Stimulated activated CD8-positive, alpha-beta memory T cell treated with anti-CD3 and anti-CD28 coated beads, Interleukin-15, amount 100 ng/mL, for 4 hours (primary cell): ENCODE measurements around the gene NFX1.
A peak's percentile ranks its signal among the peaks of the same experiment; 100 is the strongest.

Source experiments
- DNase-seq, 2 donors: peaks; one replicate each; pipeline ENCODE4 v3.0.0-alpha.2; 2020; ENCODE audit warnings: low read depth in 2 of 2

The NFX1 gene

DNA sequence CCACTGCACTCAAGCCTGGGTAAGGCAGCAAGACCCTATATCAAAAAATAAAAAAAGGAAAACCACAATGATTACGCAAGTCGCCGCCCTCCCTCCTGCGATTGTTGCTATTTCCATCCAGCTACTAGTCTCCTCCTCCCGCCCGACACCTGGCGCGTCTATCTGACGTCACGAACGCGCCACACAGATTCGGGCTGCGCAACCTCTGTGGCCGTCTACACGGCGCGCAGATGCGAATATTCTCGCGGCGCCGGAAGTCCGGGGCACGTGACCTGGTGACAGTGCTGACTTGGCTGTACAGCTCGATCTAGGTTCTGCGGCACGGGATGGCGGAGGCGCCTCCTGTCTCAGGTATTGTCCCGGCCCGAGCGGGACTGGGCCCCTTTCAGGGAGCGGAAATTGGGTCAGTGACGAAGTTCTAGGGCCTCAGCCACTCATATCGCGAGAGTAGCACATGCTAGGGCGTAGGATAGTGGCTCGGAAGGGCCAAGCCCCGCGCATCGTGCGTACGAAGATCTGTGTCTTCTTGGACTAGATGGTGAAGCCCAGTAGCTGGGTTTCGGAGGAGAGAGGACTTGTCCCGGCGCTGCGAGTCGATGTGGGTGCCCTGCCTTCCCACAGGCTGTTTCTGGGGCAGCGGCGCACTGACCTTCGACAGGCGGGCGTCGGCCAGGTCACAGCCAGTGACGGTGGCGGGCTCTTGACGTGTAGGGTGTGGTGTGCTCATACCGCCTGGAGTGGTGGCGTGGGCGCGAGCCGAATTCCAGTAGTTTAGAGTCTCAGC is at the start of gene NFX1:
TSS of gene NFX1 (plus strand) at position 270 of the 784 bp plus-strand sequence. CDS start at position 327, 57 bp downstream.
- peak; percentile 98 for DNase-seq

DNA sequence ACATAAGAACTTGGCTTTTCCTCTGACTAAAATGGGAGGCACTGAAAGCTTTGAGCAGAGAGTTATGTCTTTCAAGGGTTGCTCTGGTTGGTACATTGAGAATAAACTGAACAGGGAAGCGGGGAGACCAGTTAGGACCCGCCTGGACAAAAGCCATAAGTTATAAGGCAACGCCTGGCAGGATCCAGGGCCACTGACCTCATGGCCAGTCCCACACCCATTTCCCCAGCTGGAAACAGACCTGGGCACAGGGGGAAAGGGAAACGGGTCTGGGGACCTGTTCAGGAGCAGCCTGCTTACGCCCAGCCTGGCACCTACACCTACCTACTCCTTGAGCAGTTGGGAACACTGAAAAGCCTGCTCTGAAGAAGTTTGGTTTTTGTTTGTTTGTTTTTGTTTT is 49.0 kb upstream of the NFX1 start:
- DNase-seq = no peak

DNA sequence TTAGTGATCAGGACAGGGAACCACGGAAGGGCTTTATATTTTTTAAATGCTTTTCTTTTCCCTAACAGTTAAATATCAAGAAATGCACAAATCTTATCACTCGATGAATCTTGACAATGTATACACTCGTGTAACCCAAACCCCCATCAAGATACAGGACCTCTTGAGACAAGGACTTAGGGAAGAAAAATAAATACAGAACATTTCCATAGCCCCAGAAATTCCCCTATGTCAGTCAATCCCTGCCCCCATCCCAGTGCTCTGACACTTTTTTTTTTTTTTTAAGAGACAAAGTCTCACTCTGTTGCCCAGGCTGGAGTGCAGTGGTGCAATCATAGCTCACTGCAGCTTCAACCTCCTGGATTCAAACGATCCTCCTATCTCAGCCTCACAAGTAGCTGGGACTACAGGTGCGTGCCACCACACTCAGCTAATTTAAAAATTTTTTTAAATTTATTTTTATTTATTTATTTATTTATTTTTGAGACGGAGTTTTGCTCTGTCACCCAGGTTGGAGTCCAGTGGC is 47.6 kb upstream of the NFX1 start:
- no peak for DNase-seq

DNA sequence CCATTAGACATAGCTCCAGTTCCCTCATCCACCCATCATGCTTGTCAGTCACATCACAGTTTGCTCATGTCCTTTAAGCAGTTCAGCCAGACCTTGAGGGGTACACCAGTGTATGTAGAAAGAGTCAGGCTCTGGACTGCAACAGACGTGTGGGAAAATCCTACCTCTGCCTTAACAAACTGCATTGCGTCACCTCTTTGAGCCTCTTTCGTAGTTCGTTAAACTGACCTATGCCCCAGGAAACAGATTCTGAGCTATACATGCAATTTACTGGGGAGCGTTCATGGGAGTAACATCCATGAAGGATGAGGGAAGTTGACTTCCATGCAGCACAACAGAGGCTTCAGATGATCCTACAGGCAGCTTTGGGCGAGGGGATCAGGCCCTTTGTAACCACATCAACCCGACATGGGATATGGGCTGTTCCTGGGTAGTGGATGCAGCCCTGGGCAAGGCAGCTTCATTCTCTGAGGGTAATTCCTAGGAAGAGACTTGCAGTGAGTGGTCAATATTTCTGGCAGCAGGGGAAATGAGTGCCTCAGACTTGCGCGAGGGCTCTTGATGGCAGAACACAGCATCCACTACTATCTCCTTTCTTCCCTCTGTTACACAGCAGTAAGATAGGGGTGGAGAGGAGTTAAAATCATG is 46.1 kb upstream of the NFX1 start:
- DNase-seq = no peak

DNA sequence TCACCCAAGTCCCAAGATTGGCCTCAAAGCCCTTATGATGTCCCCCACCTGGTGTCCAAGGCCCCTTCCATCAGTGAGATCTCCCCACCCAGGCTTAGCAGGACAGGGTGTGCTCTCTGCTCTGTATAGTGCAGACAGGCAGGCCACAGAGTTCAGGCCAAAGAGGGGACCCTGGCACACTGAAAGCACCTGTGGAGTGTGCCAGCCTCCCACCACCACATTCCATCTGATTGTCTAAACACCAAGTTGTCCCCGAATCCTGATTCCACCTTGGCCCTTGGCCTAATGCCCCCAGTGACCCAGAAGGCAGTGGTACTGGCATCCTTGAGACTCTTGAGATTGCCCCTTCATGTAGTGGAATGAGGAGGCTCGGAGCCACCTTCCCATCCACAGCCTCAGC is 45.0 kb upstream of the NFX1 start:
- no peak for DNase-seq

DNA sequence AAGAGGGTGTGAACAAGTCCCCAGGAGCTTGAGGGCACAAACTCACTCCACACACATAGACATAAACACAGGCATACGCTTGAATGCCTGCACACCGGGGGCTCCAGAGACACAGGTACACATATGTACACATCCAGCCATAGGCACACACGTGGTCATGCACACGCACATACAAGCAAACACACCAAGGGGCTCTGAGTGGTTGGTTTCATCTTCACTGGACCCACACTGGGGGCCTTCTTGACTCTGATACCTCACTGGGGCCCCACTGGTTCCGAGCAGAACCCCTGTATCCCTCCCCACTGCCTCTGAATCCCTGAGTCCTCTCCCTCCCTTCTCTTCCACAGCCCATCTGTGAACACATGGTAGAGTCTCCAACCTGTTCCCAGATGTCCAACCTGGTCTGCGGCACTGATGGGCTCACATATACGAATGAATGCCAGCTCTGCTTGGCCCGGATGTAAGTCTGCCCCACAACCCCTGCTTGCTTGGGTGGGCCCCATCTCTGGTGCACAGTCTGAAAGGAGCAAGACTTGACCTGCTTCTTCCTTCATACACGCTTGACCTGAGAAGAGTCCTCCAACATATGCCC is 44.0 kb upstream of the NFX1 start:
- DNase-seq = no peak

DNA sequence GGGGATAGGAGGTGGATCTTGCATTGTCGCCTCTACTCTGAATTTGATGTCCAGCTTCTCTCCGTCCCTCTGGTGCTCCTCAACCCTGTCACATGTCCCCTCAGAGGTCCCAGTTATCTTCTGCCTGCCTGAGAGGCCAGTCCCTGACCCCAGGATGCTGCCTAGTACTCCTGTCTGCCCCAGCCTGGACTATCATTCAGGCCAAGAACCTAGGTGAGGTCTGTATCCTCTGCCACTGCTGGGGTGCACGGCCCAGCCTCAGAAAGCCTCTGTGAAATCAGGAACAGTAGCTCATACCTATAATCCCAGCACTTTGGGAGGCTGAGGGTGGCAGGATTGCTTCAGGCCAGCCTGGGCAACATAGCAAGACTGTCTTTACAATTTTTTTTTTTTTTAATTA is 41.7 kb upstream of the NFX1 start:
- DNase-seq = no peak

DNA sequence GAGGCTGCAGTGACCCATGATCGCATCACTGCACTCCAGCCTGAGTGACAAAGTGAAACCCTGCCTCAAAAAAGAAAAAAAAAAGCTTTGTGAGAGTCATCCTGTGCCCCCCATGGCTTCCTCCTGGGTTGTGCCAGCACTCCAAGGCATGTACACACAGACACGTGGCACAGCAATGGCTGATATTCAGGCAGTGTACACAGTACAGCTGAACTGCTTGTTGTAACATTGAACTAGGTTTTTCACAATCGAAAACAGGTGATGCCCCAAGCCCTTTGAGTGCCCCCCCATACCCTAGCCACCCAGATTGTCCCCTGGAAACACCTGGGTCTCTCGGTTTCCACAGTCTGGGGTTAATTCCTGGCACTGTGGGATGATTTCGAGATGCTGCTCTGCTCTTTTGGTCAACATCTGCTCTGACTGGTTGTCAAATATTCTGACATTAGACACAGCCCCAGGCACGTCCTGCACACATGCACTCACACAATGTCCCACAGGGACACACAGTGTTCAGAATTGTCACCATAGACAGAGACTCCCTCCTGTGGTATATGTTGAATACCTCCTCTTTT is 41.1 kb upstream of the NFX1 start:
- no peak for DNase-seq

DNA sequence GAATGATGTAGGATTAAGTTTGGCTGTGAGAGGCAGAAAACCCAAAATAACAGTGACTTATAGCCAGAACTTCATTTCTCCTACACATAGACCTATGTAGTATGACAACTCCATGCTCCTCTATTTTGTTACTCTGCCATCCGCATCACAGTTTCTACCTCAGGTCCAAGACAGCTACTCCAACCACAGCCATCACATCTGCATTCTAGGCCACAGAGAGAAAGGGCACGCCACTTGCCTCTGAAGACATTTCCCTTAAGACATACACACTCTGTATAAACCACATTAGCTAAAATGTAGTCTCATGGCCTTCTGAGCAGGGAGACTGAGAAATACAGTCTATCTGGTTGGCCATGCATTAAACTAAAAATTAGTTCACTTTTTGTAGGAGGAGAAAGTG is 40.3 kb upstream of the NFX1 start:
- DNase-seq = no peak

DNA sequence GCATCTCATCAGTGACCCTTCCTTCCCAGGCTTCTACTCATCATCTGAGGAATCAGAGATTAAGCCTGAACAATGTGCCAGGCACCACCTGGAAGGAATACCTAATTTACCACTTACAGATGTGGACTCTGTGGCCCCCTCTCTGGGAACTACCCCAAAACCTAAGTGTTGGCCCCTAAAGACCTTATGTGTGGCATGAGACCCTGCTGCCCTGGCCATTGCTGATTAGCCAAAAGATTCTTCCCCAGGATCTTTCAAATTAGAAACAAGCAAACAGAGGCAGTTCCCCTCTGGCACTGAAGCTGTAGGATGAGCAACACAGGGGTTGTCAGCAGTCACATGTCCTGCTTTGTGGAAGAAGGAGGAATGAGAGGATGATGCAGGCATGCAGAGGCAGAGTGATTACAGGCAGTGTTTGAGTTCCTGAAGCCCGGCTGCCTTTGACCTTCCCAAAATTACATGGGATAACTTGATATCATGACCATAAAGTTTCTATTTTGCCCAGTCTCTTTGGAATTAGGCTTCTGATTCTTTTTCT is 39.8 kb upstream of the NFX1 start:
- no peak for DNase-seq

DNA sequence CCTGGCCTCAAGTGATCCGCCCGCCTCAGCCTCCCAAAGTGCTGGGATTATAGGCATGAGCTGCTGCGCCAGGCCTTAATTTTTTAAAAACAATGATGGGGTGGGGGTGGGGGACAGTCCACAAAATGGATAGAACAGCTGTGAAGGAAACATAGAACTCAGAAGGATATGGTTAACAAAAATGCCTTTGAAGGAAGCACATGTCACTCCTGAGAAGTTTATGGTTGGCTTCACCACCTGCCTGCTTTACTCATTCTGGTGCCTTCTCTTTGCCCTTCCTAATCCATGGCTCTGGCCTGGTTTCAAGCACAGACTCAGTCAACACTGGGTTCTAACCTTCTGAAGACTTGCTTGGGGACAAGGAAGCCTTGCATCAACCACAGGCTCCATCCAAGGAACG is 36.1 kb upstream of the NFX1 start:
- no peak for DNase-seq

DNA sequence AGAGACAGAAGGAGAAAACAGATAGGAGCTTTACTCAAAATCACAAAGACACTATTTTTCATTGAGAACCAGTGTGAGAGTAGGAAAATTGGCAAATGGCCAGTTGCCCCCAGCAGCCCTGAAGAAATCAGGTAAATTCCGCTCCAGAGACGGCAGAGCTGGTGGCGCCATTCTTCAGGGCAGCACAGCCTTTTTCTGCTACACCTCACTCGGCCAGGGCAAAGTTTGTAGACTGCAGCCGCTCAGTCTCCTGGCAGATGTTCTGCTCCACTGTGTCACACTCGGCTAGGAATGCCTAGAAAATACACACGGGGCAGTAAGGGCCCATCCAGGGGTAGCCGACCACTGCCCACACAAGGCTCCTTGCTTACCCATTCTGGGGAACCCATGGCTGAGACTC is 35.3 kb upstream of the NFX1 start:
- DNase-seq = no peak

DNA sequence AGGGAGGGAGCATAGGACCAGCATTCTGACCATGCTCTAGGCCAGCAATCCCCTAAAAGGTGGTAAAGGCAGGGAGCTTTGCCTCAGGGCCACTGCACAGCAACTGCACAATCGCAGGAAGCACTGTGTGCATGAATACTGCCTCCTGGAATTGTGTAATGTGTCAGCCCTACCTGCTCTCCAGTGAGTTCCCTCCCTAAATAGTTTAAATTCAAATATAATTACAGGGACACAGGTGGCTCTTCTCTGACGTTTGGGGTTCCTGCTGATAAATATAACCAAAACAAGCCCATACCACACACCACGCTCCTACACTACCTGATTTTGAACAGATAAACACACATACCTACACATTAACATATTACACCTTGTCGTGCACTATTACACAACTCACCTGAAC is 34.8 kb upstream of the NFX1 start:
- no peak for DNase-seq

DNA sequence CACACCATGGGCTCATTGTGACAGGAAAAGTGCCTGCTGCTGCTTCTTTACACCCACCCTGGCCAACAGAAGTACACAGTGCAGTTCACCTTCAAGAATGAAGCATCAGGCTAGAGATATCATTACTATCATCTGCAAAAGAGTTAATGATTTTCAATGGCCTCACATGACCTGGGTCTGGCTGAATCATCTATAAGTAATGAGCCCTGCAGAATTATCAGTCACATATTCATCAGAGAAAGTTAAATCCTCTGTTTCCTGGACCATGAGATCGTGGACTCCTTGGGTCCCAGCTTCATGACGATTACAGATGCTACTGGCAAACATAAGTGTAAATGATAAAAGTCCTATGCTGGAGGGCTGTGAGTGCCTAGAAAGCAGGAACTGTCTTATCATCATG is 34.1 kb upstream of the NFX1 start:
- DNase-seq = no peak

DNA sequence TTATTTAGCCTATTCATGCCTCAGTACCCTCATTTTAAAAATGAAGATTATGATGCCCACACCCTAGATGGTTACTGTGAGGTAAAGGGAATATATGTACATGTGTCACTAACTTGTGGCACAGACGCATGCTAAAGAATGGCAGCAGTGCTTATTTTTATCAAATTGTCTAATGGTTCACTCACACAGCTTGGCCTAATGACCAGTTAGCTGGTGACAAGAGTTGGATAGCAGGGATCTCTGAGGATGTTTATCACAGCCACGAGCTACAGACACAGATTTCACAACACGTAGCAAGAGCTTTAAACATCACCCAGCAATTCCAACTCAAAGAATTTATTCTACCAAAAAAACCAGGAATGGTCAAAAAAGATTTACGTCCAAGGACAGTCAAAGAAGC is 33.0 kb upstream of the NFX1 start:
- no peak for DNase-seq

DNA sequence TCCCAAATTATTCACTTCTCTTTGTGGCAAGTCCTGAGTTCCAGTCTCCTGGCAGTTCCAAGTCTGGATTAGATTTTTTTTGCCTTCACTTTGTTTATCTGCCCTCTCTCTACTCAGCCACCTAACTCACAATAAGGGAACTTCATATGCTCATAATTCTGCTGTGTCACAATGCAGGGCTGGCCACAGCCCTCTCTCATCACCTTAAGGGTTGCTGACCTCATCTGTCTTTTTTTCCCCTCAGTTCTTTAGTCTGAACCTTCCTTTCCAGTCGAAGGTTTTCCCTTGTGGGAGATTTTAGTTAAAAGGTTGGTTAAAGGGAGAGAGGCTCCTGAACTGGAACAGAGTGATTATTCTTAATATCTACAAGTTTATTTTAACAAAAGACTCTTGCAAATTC is 29.9 kb upstream of the NFX1 start:
- no peak for DNase-seq

DNA sequence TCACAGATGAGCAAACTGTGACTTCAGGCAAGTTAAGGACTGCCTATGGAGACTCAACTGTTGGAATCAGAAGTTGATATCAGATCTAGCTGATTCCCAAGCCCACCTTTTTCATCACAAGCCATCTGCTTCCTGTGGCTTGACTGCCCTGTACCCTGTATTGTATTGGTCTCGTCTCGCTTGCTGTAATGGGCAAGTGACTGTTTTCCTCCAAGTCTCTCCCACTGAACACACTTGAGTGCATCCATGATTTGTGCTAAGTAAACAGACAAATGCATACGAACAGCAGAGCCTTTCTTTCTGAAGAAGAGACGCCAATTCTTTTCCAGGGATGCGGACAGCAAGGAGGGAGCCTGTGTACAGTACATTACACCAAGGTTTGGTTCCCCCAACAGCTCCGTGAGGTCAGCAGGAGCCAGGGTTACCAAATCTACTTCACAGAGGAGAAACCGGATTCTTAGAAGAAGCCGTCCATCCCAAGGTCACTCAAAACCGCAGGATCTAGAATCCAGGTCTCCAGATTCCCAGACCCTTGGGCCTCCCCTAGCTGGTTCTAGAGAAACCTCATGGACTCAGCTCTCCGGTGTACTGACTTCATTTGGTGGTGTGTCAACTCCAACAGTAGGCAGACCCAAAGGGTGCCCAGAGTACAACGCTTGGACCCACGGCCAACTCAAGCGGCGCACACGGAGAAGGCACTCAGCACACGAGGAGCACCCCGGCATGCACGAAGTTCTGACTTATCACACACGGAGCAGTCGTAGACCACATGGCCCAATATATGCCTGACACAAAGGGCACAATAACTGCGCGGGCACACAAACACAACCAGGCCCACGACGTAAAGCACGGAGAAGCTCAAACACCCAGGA is 26.9 kb upstream of the NFX1 start:
- DNase-seq = no peak

DNA sequence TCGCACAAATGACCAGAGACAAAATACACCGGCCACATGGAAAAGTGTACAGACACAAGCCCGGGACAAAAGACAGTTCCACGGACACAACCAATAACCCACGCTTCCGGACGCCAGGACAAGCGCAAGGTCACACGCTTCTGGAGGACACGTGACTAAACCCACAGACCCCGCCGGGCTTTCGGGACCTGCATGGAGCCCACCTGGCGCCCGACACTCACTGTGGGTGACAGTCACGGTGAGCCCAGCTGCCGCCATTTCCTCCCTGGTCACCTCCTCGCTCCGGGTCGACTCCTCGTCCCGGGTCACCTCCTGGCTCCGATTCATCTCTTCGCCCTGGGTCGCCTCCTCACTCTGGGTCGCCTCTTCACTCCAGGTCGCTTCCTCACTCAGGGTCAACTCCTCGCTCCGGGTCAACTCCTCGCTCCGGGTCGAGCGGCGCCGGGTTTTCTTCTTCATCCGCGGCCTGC is 26.3 kb upstream of the NFX1 start:
- DNase-seq = peak in 1 of 2 donors; percentile 2

DNA sequence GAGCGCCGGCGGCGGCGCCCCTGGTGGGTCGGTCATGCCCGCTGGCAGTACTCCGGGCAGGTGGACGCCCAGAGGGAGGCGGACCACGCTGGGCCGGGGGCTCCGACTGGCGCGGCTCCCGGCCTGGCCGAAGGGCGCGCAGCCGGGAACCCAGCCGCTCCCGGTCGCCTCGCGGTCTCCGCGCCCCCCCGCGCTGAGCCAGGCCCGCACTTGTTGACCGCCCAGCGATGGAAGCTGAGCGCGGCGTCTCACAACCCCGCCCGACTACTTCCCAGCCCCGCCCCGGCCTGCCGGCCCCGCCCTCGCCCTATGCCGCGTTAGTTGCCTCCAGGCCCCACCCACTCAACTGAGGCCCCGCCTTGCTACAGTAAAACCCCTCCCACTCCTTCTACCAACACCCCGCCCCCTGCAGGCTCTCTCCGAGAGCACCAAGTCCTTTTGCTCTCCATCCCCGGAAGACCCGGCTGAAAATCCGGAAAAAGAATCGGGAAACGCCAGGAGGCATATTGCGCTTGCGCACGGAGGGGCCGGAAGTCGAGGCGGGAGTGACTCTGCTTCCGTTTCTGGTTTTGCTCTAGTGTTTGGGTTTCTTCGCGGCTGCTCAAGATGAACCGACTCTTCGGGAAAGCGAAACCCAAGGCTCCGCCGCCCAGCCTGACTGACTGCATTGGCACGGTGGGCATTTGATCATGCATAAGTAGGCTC is 25.7 kb upstream of the NFX1 start, which contains the start of the genes BAG1 and CHMP5:
TSS of gene BAG1 (minus strand) at position 236 of the 705 bp plus-strand sequence.
TSS of gene CHMP5 (plus strand) at position 577 of the 705 bp plus-strand sequence. CDS start at position 607, 30 bp downstream.
- DNase-seq = peak; percentile 99 to 100

DNA sequence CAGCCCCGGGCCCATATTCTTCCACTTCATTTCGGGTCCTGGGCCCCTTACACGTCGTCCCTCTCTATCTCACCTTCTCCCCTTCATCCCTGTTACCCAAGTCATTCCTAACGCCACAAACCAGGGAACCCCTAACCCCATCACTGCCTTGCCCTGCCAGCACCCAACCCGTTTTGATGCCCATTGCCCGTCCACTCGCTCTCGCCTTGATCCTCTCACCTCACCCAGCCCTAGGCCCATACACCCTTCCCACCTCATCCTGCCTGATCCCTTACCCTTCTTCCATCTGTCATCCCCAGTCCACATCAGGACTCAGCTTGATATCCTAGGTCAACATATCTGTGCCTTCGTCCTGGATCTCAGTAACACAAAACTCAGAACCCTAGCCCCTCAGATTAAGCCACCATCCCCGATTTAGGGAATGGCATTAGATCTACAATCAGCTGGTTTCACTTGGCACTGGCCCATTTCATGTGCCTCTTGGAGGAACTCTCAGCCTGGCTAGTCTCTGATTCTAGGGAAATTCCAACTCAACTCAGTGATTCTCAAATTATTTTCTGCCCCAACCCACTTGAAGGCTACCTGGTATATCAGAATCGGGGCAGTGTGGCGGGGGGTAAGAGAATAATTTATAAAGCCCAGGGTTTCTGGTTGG is 25.0 kb upstream of the NFX1 start:
- no peak for DNase-seq
